Liver (tissue), 9 donors: Measurements from ENCODE around the gene FAM13B. TPM values are rescaled to one million over a fixed set of nuclear protein-coding genes. Genes with fewer than 3 reads are reported as not detected.
"Not testable (repeated sequence)": the region's sequence is repeated elsewhere in the genome, so short reads cannot be mapped to it uniquely, and the experiment has no call there.

Source experiments
- DNase-seq: peaks from one replicate; pipeline ENCODE4 v3.0.0-alpha.2; 2017; ENCODE audit warnings: low spot score
- H3K27ac ChIP-seq, 2 donors: one replicate each; pipeline ENCODE4 v1.7.0; 2013; ENCODE audit warnings: inconsistent platforms in 2 of 2, low read length in 2 of 2, control low read depth in 1 of 2, low read depth in 1 of 2, mild to moderate bottlenecking in 1 of 2
- H3K27me3 ChIP-seq, 4 donors: one replicate each; pipeline versions ENCODE4 v1.6.1 to v1.7.0; 2013; ENCODE audit warnings: low read length in 3 of 4, inconsistent platforms in 1 of 4, mild to moderate bottlenecking in 1 of 4, moderate library complexity in 1 of 4; ENCODE audit not compliant: control insufficient read depth in 4 of 4, insufficient read depth in 4 of 4
- H3K36me3 ChIP-seq, 4 donors: one replicate each; pipeline versions ENCODE4 v1.6.1 to v1.7.0; 2013; ENCODE audit warnings: low read length in 3 of 4, mild to moderate bottlenecking in 3 of 4, low read depth in 1 of 4, moderate library complexity in 1 of 4; ENCODE audit not compliant: control insufficient read depth in 4 of 4, insufficient read depth in 3 of 4
- H3K4me1 ChIP-seq, 4 donors: one replicate each; pipeline versions ENCODE4 v1.6.1 to v1.7.0; 2013; ENCODE audit warnings: low read length in 3 of 4, mild to moderate bottlenecking in 3 of 4, moderate library complexity in 1 of 4; ENCODE audit not compliant: control insufficient read depth in 4 of 4, insufficient read depth in 4 of 4
- H3K4me3 ChIP-seq, 3 donors: one replicate each; pipeline versions ENCODE4 v1.6.1 to v1.7.0; 2013; ENCODE audit warnings: low read length in 3 of 3, control low read depth in 1 of 3, low read depth in 1 of 3, mild to moderate bottlenecking in 1 of 3
- H3K9ac ChIP-seq, 2 donors: one replicate each; pipeline ENCODE4 v1.7.0; 2013; ENCODE audit warnings: low read length in 2 of 2, mild to moderate bottlenecking in 2 of 2, moderate library complexity in 2 of 2, control low read depth in 1 of 2, low read depth in 1 of 2
- H3K9me3 ChIP-seq, 4 donors: one replicate each; pipeline versions ENCODE4 v1.6.1 to v1.7.0; 2013; ENCODE audit warnings: low read length in 3 of 4; ENCODE audit not compliant: control insufficient read depth in 4 of 4
- FOXA1 ChIP-seq: IDR thresholded peaks from 2 replicates; pipeline ENCODE4 v1.6.1; 2016; ENCODE audit warnings: antibody characterized with exemption
- GABPA ChIP-seq, 2 donors: IDR thresholded peaks in 1 of 2; conservative IDR thresholded peaks in 1 of 2; 2 replicates each; pipeline ENCODE4 v1.6.1; 2016; ENCODE audit warnings: antibody characterized with exemption in 2 of 2, mild to moderate bottlenecking in 1 of 2, moderate library complexity in 1 of 2
- NR2F2 ChIP-seq: IDR thresholded peaks from 2 replicates; pipeline ENCODE4 v1.6.1; 2016; ENCODE audit warnings: antibody characterized with exemption
- REST ChIP-seq: IDR thresholded peaks from 2 replicates; pipeline ENCODE4 v1.6.1; 2016; ENCODE audit warnings: antibody characterized with exemption, mild to moderate bottlenecking
- SP1 ChIP-seq: IDR thresholded peaks from 2 replicates; pipeline ENCODE4 v1.6.1; 2018; ENCODE audit warnings: antibody characterized with exemption, mild to moderate bottlenecking
- WGBS: extraction: QIAGEN DNeasy Blood & Tissue Kit; methylation state at CpG from one replicate; pipeline ENCODE4 v1.1.7; 2013; 5-methylcytosine and 5-hydroxymethylcytosine counted together
- polyA plus RNA-seq, 2 donors: library from polyadenylated mRNA; stranded (reverse) in 1 of 2; unstranded in 1 of 2; fragments of 200-250 nt in 1 of 2; fragments of >200 nt in 1 of 2; fragmentation: Nextera tagmentation in 1 of 2; extraction: Ambion mirVana in 1 of 2; gene quantifications; one replicate each; pipeline versions ENCODE4 v1.2.1 to v1.2.3, GENCODE V29; 2013 to 2015
- total RNA-seq, 2 donors: library from RNA; depleted of rRNA; stranded (reverse); fragments of >200 nt; gene quantifications; one replicate each; pipeline ENCODE4 v1.2.3, GENCODE V29; 2014
- TF ChIP-seq, protein P1 (sequence below): IDR thresholded peaks from 2 replicates; pipeline ENCODE4 v1.6.1; 2016; ENCODE audit warnings: antibody characterized with exemption
- TF ChIP-seq, protein P2 (sequence below): fragments of 150-350 bp; IDR thresholded peaks from 2 replicates; pipeline ENCODE4 v1.5.1; 2017; ENCODE audit warnings: improper control_type of control experiment, low read depth, low read length; ENCODE audit not compliant: missing input control
- TF ChIP-seq, protein P3 (sequence below): IDR thresholded peaks from 2 replicates; pipeline ENCODE4 v1.6.1; 2016; ENCODE audit warnings: antibody characterized with exemption
- donor health status: healthy.
- donor health status: healthy.
- donor health status: healthy.
- donor health status: healthy.
- donor health status: healthy.

FAM13B gene
- total and polyA plus RNA-seq, 4 donors, result 4.3 to 19.0 (median 10.8) TPM

DNA sequence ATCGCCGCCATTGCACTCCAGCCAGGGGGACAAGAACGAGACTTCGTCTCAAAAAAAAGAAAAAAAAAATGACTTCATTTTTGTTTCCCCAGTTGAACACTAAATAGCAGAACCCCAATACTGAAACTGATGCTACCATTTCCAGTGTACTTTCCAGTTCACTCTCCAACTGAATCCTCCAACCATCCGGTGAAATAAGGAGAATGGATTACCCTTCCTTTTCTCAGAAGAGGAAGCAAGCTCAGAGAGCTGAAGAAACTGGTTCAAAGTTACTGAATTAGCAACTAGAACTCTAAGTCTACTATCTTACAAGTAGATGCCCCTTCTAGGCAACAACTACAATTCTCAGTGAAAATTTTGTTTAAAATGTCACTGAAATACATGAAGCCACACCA lies 3.9 kb downstream of the FAM13B start:
- DNase-seq, result no peak
- no peak overlapping the region for H3K4me3 ChIP-seq

GRCh38 chr5:138028262-138028970 lies 4.5 kb downstream of the FAM13B start:
- H3K27ac ChIP-seq, H3K4me3 ChIP-seq, H3K36me3 ChIP-seq, DNase-seq, H3K27me3 ChIP-seq, H3K9me3 ChIP-seq, H3K9ac ChIP-seq: not testable (repeated sequence)
- peaks cover 8 to 25% (median 12%) of the 10 kb centered on the region in 4 donors for H3K4me1 ChIP-seq
- 93% methylated on average over 12 of the region's 12 CpGs for WGBS

More for the DNA sequence above, 3.9 kb downstream of the FAM13B start:
- no peak overlapping the region for H3K9ac ChIP-seq
- H3K4me1 ChIP-seq, result peaks cover 10 to 27% (median 13%) of the 10 kb centered on the region in 4 donors
- TF ChIP-seq, protein P1, sequence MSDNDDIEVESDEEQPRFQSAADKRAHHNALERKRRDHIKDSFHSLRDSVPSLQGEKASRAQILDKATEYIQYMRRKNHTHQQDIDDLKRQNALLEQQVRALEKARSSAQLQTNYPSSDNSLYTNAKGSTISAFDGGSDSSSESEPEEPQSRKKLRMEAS, result no peak
- no peak for TF ChIP-seq NR2F2
- TF ChIP-seq, protein P2, sequence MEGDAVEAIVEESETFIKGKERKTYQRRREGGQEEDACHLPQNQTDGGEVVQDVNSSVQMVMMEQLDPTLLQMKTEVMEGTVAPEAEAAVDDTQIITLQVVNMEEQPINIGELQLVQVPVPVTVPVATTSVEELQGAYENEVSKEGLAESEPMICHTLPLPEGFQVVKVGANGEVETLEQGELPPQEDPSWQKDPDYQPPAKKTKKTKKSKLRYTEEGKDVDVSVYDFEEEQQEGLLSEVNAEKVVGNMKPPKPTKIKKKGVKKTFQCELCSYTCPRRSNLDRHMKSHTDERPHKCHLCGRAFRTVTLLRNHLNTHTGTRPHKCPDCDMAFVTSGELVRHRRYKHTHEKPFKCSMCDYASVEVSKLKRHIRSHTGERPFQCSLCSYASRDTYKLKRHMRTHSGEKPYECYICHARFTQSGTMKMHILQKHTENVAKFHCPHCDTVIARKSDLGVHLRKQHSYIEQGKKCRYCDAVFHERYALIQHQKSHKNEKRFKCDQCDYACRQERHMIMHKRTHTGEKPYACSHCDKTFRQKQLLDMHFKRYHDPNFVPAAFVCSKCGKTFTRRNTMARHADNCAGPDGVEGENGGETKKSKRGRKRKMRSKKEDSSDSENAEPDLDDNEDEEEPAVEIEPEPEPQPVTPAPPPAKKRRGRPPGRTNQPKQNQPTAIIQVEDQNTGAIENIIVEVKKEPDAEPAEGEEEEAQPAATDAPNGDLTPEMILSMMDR, result no peak
- TF ChIP-seq, protein P3, sequence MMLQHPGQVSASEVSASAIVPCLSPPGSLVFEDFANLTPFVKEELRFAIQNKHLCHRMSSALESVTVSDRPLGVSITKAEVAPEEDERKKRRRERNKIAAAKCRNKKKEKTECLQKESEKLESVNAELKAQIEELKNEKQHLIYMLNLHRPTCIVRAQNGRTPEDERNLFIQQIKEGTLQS, result no peak
- no peak for TF ChIP-seq SP1
- TF ChIP-seq FOXA1, result no peak
- no peak for TF ChIP-seq REST
- TF ChIP-seq GABPA (IDR thresholded peaks at IDR 0.05 in 1 of 2, conservative IDR thresholded peaks at IDR 0.05 in 1 of 2), result no peak
- no peak overlapping the region for H3K27ac ChIP-seq
- WGBS, result 95% methylated on average over 5 of the region's 5 CpGs
- no peaks in the 10 kb centered on the region for H3K9me3 ChIP-seq
- no peaks in the 10 kb centered on the region for H3K27me3 ChIP-seq
- H3K36me3 ChIP-seq, result no peaks in the 10 kb centered on the region

DNA sequence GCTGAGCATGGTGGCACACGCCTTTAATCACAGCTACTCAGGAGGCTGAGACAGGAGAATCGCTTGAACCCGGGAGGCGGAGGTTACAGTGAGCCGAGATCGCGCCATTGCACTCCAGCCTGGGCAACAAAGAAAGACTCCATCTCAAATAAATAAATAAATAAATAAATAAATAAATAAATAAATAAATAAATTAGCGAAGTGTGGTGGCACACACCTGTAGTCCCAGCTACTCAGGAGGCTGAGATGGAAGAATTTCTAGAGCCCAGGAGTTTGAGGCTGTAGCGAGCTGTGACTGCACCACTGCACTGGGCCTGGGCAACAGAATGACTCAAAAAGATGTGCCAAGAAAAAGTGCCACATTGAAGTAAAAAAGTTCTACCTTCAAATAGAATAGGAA lies 6.1 kb downstream of the FAM13B start:
- not testable (repeated sequence) for H3K36me3 ChIP-seq, H3K9ac ChIP-seq, H3K4me3 ChIP-seq, H3K9me3 ChIP-seq, H3K27ac ChIP-seq, DNase-seq, H3K27me3 ChIP-seq
- peaks cover 3 to 17% (median 8%) of the 10 kb centered on the region in 4 donors for H3K4me1 ChIP-seq
- WGBS, result 98% methylated on average over 9 of the region's 9 CpGs
